KOPT-K1 (cell line): ENCODE data around the gene ZNF618.

ENCODE experiments used
- H3K27ac ChIP-seq: fragments of 200-600 bp; sonication (generic); 2 replicates; pipeline ENCODE4 v1.5.1; 2016; ENCODE audit warnings: antibody characterized with exemption, mild to moderate bottlenecking, low read depth, low read length; ENCODE audit not compliant: poor library complexity, severe bottlenecking
- H3K36me3 ChIP-seq: fragments of 200-600 bp; sonication (generic); 2 replicates; pipeline ENCODE4 v1.5.1; 2017; ENCODE audit warnings: antibody characterized with exemption, mild to moderate bottlenecking, low read length, moderate library complexity; ENCODE audit not compliant: insufficient read depth
- H3K9me3 ChIP-seq: fragments of 200-600 bp; sonication (generic); 2 replicates; pipeline ENCODE4 v1.5.1; 2017; ENCODE audit warnings: antibody characterized with exemption, low read length, mild to moderate bottlenecking; ENCODE audit not compliant: insufficient read depth, poor library complexity, severe bottlenecking

ZNF618 gene

DNA sequence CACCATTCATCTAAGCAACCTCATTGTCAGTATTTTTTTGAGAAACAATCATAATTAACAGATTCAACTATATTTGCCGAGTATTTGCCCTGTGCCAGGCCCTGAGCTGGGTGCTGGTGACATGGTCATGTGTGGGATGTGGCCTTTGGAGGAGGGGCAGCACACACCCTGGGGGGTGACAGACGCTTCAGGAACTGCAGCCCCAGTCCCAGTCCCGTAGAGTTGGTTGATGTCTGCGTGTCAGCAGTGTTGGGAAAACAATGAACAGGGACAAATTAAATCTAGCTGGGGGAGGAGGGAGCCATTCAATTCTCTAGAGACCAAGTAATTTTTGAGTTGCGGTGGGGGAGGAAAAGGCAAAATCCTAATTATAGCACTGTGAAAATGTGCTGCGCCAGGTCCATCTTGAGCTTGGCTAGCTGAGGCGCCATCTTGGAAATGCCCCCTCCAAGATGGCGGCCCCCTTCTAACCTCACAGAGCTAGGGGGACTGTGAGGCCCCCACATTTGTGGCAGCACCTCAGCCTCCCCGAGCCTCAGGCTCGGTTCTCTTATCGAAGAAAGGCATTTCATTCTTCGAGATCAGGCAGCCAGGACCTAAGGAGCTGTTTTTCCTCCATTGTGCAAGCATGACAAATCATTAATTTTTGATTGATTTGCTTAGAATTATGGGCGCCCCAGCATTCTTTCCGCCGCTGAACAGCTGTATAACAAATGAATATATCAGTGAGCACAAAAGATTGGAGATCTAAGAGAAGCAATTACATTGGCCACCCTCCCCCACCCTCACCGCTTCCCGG, 87.8 kb downstream of the ZNF618 start:
- no peak overlapping the region for H3K27ac ChIP-seq

DNA sequence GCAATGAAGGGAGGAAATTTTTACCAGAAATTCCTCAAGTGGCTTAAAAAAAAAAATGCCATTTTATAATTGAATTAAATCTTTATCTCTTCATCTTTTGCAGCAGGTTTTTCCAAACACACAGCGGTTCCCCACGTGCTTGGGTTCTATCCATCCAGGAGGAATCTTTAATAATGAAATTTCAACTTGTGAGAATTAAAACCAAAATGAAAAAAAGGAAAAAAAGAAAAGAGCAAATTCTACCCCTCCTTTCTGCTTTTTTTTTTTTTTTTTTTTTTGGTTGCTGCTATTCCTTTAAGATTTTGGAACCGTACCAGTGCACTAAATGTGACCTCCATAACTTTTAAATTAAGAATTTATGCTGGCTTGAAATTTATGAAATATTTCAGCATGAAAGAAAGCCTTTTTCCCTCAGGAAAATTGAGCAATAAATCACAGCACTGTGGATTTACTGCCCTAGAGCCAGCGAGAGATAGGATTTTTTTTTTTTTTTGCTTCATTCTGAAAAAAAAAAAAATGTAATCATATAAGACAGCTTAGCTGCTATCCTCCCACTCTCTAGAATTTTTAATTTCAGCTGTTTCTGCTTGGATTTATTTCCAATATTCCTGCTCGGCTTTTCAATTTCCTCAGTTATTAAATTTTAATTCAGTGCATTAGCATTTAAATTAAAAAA, 88.5 kb downstream of the ZNF618 start:
- H3K27ac ChIP-seq: no peak overlapping the region
- no peaks in the 10 kb centered on the region for H3K9me3 ChIP-seq
- H3K36me3 ChIP-seq: no peaks in the 10 kb centered on the region

More for the DNA sequence above, 87.8 kb downstream of the ZNF618 start:
- Histone ChIP-seq H3K36me3 (no peaks in the 10 kb centered on the region), H3K9me3 (no peaks in the 10 kb centered on the region)

DNA sequence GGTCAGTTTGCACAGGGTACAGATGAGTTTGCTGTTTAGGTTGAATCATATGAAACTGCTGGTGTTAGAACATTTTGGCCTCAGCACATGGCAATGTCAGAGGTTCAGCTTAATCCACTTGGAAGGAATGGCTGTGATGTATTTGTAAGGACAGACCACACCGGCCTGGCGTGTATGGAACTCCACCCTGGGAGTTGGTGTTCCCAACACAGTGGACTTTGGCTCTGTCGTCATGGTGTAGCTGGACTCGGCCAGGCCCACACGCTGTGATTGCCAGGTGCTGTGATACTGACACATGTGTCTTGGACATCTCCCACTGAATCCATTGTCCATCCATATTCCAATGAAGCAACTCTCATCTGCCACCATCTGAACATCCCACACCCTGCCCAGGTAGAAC, 90.3 kb downstream of the ZNF618 start:
- Histone ChIP-seq H3K9me3 (no peaks in the 10 kb centered on the region), H3K36me3 (no peaks in the 10 kb centered on the region), H3K27ac (no peak overlapping the region)

DNA sequence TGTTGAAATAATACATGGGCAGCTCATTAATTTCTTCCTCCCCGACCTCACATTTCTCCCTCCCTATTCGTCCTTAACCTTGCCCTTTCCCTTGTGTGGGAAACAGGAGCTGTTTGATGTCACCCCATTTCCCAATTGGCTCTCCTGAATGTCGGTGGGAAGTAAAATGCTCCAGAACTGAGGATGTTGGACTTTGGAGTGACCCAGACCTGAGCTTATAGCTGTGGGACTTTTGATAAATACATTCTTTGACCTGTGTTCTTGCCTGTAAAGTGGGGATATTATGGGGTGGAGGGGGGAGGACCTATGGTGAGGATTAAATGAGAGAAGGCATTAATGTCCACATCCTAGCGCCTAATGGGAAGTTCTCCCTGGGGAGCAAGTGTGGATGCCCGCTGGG, 91.3 kb downstream of the ZNF618 start:
- no peaks in the 10 kb centered on the region for H3K9me3 ChIP-seq
- H3K36me3 ChIP-seq: no peaks in the 10 kb centered on the region
- no peak overlapping the region for H3K27ac ChIP-seq

DNA sequence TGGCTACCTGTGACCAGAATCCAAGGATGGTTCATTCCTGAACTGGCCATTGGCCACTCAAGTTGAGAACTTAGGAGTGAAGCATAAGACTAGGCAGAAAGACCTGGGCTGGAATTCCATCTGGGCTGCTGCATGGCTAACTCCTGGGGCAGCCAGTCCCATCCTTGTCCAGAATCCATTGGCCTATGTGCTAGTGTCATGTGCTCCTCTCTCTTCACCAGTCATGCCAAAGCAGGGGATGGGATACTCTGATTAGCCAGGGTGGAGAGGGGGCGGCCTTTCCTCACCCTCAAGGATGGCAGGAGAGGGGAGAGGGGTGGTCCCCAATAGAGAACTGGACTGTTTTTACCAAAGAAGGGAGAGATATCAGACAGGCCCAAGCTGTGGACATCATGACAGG, 93.2 kb downstream of the ZNF618 start:
- Histone ChIP-seq H3K27ac (no peak overlapping the region), H3K9me3 (no peaks in the 10 kb centered on the region), H3K36me3 (no peaks in the 10 kb centered on the region)

DNA sequence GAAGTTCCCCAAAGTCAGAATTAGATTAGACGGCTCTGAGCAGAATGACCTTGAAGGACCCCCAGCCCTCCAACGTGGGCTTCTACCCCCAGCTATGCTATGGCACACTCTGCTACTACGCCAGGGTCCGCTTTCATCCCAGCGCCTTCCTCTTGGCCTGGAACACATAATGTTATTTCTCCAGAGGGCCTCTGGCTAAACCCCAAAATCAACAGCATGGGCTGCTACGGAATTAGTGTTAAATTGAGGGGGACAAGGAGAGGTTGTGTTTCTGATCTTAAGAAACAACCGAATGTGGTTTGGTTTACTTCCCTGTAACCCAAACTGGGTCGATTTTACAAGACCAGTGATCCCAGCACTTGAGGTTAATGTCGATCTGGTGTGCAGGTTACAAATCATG, 97.1 kb downstream of the ZNF618 start:
- Histone ChIP-seq H3K36me3 (no peaks in the 10 kb centered on the region), H3K9me3 (no peaks in the 10 kb centered on the region), H3K27ac (no peak overlapping the region)

DNA sequence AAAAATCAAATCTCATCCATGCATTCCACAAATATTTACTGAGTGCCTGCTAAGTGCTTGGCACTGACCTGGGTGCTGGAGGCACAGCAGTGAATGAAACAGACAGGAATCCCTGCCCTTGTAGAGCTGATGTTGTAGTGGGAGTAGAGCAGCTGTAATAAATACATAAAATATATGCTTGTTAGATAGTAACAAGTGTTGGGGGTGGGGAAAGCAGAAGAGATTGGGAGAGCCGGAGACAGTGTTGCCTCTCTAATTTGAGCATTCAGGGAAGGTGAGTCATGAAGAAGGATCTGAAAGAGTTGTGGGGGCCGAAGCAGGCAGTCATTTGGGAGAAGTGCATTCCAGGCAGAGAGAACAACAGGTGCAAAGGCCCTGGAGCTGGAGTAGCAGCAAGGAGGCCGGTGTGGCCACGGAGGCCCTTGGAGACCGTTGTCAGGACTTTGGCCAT, 97.9 kb downstream of the ZNF618 start:
- Histone ChIP-seq H3K36me3 (no peaks in the 10 kb centered on the region), H3K9me3 (no peaks in the 10 kb centered on the region), H3K27ac (no peak overlapping the region)

DNA sequence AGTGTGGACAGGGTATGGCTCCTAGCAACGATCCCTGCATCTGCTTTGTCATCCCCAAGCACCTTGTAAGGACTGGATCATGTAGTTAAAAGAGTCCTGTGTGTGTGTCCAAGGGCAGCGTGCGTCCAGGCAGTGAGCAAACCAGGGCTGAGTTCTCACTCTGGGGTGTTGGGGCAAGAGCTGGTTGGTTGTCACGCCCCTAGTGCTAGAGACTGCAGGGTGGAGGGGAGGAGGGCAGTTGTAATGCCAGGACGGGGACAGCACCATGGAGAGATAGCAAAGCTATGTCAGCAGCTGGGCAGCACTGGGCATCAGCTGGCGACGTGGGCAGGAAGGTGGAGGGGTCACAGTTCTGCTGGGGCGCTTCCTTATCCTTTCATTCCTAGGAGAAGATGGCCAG, 100.8 kb downstream of the ZNF618 start:
- H3K9me3 ChIP-seq: no peaks in the 10 kb centered on the region
- no peaks in the 10 kb centered on the region for H3K36me3 ChIP-seq
- no peak overlapping the region for H3K27ac ChIP-seq

DNA sequence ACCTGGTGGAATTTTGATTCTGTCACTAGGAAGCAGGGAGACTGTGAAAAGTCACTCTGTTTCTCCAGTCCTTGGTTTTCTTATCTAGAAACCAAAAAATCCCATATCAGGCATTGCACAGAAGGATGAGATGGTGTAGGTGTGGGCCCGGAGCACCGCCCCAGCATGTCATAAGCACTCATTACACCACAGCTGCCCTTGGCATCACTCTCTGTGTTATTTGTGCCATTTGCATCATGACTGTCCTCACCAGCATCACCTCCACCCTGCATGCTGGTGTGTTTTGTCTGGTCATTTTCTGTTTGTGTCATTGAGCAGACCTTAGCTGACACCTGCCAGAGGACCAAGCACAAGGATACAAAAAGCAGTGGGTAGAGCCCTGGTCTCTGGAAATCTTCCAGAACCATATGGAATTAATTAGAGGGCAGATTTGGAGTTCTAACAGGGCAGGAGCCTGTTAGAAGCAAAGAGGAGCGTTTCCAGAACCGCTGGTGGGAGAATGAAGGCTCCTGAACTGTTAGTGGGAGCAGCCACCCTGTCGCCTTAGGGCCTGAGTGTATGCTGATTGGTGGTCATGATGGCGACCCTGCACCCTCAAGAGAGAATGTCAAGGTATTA, 102.7 kb downstream of the ZNF618 start:
- H3K27ac ChIP-seq: no peak overlapping the region

DNA sequence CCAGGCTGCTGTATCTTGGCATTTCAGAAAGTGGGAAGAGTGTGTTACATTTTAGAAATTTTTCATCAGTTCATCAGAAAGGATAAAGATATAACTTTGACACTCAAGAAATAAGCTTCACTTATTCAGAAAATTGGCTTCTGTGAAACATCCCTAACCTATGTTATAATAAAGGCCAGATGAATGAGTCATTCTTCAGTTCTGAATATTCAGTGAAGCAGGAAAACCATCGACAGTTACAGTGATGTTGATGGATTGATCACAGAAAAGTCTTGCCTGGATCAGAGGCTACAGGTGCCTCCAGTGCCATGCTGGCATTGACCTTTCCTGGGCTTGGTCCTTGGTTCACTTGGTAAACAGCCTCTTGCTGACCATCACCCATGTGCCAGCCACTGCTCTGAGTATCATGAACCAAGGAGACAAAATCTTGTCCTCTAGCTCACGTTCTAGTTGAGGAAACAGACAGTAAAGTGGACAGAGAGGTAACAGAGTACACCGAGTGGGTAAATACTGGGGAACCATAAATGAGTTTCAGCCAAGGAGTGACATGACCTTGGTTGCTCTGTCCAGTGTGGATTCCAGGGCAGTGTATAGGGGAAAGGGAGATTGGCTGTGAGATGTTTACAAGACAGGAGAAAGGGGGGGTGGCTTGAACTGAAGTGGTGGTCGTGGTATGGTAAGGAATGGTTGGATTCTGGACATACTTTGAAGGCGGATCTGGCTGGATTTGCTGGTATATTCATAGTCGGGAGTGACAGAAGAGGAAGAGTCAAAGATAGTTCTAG, 103.4 kb downstream of the ZNF618 start:
- Histone ChIP-seq H3K36me3 (no peaks in the 10 kb centered on the region), H3K9me3 (no peaks in the 10 kb centered on the region), H3K27ac (no peak overlapping the region)

More for the DNA sequence above, 102.7 kb downstream of the ZNF618 start:
- Histone ChIP-seq H3K9me3 (no peaks in the 10 kb centered on the region), H3K36me3 (no peaks in the 10 kb centered on the region)

DNA sequence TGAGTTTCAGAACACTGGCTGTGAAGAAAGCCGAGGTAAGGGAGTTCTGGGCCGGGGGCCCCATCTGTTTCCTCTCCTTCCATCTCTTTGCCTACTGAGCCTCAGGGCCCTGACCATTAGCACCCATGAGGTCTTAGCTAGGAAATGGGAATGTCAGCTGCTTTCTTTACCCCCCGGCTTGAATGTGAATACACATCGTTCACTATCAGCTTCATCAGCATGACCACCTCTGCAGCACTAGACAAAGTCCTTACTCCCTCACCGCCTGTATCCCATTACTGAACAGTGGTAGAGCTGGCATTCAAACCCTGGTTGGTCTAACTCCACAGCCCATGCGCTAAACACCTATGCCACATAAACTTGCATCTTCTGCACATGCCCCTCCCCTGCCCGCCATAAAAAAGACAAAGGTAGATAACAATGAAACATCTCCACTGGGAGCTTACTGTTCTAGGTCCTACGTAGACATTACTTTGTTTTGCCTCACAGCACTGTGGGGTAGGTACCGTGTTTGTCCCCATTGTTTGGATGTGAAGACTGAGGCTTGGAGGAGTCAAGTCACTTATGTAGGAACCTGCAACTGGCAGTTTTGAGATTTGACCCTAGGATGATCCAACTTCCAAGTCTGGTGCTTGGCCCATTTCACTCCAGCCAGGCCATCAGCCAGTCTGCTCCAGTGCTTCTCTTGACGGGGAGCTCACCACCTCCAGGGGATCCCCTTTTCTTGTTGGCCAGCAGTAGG, 108.7 kb downstream of the ZNF618 start:
- H3K36me3 ChIP-seq: no peaks in the 10 kb centered on the region

DNA sequence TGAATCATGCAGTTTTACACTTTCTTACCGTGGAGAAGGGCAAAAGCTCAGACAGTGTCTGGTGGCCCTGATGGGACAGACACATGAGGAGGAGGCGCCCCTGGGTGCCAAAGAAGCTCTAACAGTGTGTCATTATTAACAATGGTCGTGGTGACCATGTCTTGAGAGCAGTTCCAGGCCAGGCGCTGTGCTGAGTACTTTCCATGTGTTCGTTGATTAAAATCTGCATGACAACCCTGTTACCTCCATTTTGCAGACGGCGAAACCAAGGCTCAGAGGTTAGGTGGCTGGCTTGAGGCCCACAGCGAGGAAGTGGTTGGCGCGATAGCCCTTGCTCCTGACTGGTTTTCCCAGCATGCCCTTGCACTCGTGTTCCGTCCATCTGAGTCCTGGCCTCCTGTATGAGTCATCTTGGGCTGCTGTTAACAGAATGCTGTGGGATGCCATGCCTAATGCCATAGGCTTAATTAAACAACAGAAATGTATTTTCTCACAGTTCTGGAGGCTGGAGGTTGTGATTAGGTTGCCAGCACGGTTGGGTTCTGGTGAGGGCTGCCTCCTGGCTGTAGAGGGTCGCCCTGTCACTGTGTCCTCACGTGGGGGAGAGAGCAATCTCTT, 110.0 kb downstream of the ZNF618 start:
- Histone ChIP-seq H3K27ac (no peak overlapping the region), H3K36me3 (no peaks in the 10 kb centered on the region), H3K9me3 (no peaks in the 10 kb centered on the region)

More for the DNA sequence above, 108.7 kb downstream of the ZNF618 start:
- no peaks in the 10 kb centered on the region for H3K9me3 ChIP-seq
- no peak overlapping the region for H3K27ac ChIP-seq

DNA sequence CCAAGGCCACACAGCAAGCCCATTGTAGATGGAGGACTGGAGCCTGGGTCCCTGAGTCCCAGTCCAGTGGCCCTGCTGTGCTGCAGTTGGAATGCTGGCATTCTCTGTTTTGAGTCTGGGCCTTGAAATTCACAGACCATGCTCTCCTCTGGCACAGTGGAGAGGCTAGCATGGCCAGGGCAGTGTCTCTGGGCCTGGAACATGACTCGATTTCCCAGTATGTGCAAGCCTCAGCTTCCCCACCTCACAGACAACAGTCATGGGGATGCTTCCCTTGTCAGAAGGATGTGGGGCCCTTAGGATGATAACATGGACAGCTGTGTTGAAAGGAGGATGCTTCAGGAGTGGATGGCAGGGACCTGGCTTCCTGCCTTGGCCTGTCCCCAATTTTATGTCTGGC, 110.8 kb downstream of the ZNF618 start:
- no peaks in the 10 kb centered on the region for H3K36me3 ChIP-seq
- no peaks in the 10 kb centered on the region for H3K9me3 ChIP-seq
- H3K27ac ChIP-seq: no peak overlapping the region

DNA sequence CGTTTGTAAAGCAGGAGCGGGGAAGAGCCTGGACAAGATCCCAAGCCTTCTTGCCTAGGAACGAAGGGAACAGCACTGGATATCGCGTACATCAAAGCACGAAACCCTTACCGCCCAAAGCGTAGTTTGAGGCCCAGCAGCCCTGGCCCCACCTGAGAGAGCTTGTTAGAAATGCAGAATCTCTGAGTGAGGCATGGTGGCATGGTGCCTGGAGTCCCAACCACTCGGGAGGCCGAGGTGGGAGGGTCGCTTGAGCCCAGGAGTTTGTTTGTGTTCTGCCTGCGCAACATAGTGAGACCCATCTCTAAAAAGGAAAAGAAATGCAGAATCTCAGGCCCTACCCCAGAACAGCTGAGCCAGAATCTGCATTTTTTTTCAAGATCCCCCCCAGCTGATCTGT, 111.4 kb downstream of the ZNF618 start:
- H3K27ac ChIP-seq: no peak overlapping the region
- H3K9me3 ChIP-seq: no peaks in the 10 kb centered on the region

More for the DNA sequence above, 111.4 kb downstream of the ZNF618 start:
- no peaks in the 10 kb centered on the region for H3K36me3 ChIP-seq
